Stimulated activated naive B cell treated with anti-CD40 and anti-IgM and Interleukin-4, amounts not matched to agents 10 μg/mL and 1 μg/mL and 100 μg/mL, for 72 hours (primary cell): ENCODE results near the gene CPM.

ENCODE experiments used
- ATAC-seq, 2 donors: fragments of 150-1000 bp; cut with Tn5 transposase; replicated peaks; 2 replicates each; pipeline ENCODE4 v1.10.0; 2021; ENCODE audit warnings: moderate library complexity in 1 of 2
- DNase-seq: peaks from one replicate; pipeline ENCODE4 v3.0.0; 2021
- H3K27ac Mint-ChIP-seq: one replicate; pipeline ENCODE4 v1.8.0; 2022; ENCODE audit warnings: mild to moderate bottlenecking, mixed read lengths
- H3K27me3 Mint-ChIP-seq, 2 donors: one replicate each; pipeline ENCODE4 v1.8.0; 2022; ENCODE audit warnings: mixed read lengths in 2 of 2
- H3K36me3 Mint-ChIP-seq, 2 donors: one replicate each; pipeline ENCODE4 v1.8.0; 2022; ENCODE audit warnings: mixed read lengths in 2 of 2, mild to moderate bottlenecking in 1 of 2
- H3K4me1 Mint-ChIP-seq, 2 donors: one replicate each; pipeline ENCODE4 v1.8.0; 2022; ENCODE audit warnings: mixed read lengths in 2 of 2, mild to moderate bottlenecking in 1 of 2
- H3K4me3 Mint-ChIP-seq, 2 donors: one replicate each; pipeline ENCODE4 v1.8.0; 2022; ENCODE audit warnings: mild to moderate bottlenecking in 2 of 2, mixed read lengths in 2 of 2, moderate library complexity in 1 of 2
- H3K9me3 Mint-ChIP-seq, 2 donors: one replicate each; pipeline ENCODE4 v1.8.0; 2022; ENCODE audit warnings: mixed read lengths in 2 of 2, mild to moderate bottlenecking in 1 of 2

Gene CPM

DNA sequence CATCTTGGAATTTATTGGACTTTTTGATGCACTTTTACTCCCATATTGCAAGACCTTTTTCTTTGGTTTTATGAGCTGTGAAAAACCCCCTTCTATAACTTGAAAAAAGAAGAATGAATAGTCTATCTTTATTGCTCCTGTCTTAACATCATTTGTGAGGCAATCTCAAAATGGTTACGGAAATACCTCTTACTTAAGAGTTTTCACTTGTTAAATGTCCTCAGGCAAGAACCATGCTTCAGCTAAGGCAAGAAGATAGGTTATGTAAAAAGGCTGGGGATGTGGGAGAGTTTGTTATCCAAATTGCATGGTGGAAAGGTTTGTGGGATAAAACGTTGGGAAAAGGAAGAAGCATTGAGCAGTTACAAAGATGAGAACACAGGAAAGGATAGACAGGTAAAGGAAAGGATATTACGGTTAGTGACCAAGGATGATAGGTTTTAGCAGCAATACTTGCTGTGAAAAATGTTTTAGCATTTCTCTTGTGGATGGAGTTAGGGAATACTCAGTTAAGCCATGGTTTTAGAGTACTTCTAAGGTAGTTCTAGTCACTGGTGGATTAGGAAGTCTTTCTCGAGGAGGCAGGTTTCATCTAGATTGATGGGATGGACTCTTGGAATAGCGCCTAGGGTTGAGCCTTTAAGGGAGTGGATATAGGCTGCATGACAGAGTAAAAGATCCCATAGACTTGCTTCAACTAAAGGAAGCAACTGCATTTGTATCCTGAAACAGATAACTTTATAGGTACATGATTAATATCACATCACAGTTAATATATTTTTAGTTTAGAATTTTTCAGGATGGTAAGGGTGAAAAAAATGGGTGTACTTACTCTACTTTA lies 94.7 kb downstream of the CPM start:
- H3K9me3 Mint-ChIP-seq: no peaks in the 10 kb centered on the region
- no peak overlapping the region for H3K27ac Mint-ChIP-seq
- H3K27me3 Mint-ChIP-seq: no peaks in the 10 kb centered on the region
- H3K4me1 Mint-ChIP-seq: peaks cover 4 to 7% of the 10 kb centered on the region in 2 donors
- no peak overlapping the region for H3K4me3 Mint-ChIP-seq
- peaks cover 14 to 43% of the 10 kb centered on the region in 2 donors for H3K36me3 Mint-ChIP-seq
- ATAC-seq (no peak), DNase-seq (no peak)

DNA sequence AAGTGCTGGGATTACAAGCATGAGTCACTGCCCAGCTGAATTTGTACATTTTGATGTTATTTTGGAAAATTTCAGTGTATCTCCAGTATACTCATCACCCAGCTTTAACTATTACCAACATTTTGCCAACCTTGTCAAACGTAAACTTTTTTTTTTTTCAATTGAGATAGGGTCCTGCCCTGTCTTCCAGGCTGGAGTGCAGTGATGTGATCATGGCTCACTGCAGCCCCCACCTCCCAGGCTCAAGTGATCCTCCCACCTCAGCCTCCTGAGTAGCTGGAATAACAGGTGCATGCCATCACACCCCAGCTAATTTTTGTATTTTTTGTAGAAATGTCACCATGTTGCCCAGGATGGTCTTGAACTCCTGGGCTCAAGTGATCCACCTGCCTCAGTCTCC lies 95.8 kb downstream of the CPM start:
- ATAC-seq: no peak
- DNase-seq: no peak
- H3K27ac Mint-ChIP-seq: no peak overlapping the region
- H3K4me3 Mint-ChIP-seq: no peak overlapping the region
- peaks cover 13 to 38% of the 10 kb centered on the region in 2 donors for H3K36me3 Mint-ChIP-seq
- peaks cover 4 to 7% of the 10 kb centered on the region in 2 donors for H3K4me1 Mint-ChIP-seq
- no peaks in the 10 kb centered on the region for H3K9me3 Mint-ChIP-seq
- H3K27me3 Mint-ChIP-seq: no peaks in the 10 kb centered on the region

DNA sequence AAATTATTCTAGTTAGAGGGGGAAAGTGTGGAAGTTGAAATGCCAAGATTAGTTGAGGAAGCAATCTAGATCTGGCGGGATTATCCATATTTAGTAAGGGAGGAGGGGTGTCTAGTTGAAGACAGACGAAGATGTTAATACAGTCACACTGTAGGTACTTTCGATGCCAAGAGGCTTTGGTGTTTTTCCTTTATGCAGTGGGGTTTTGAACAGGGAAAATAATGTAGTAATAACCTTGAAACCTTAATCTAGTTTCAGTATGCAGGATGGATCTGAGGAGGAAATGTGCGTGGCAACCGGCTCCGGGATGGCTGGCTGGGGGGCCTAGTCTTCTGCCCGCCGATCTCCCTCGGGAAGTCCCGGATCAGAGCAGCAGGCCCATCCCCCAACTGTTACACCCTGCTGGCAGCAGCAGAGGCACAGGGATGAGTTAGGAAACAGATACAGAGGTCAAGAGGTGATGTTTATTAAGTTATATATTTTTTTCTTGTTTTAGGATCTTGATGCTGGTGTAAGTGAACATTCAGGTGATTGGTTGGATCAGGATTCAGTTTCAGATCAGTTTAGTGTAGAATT lies 97.5 kb downstream of the CPM start:
- peaks cover 4 to 13% of the 10 kb centered on the region in 2 donors for H3K4me1 Mint-ChIP-seq
- no peaks in the 10 kb centered on the region for H3K27me3 Mint-ChIP-seq
- ATAC-seq (no peak), DNase-seq (no peak)
- H3K4me3 Mint-ChIP-seq: no peak overlapping the region
- peaks cover 23 to 37% of the 10 kb centered on the region in 2 donors for H3K36me3 Mint-ChIP-seq
- H3K27ac Mint-ChIP-seq: no peak overlapping the region
- H3K9me3 Mint-ChIP-seq: no peaks in the 10 kb centered on the region

DNA sequence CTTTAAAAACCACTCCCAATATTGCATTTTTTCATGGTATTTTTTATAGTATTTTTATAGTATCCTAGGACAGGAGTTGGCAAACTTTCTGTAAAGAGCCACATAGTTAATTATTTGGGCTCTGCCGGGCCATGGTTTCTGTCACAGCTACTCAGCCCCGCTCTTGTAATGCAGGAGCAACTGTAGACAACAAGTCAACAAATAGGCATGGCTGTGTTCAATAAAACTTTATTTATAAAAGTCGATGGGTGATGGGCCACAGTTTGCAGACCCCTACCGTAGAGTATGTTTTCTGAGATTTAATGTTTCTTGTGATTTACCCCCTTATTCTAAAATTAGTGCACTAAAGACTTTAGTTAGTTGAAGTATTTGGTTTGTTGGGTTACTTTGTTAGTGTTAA lies 99.5 kb downstream of the CPM start:
- no peaks in the 10 kb centered on the region for H3K27me3 Mint-ChIP-seq
- peaks cover 23 to 37% of the 10 kb centered on the region in 2 donors for H3K36me3 Mint-ChIP-seq
- ATAC-seq: no peak
- H3K27ac Mint-ChIP-seq: no peak overlapping the region
- peaks cover 8 to 18% of the 10 kb centered on the region in 2 donors for H3K4me1 Mint-ChIP-seq
- no peaks in the 10 kb centered on the region for H3K9me3 Mint-ChIP-seq
- no peak for DNase-seq
- no peak overlapping the region for H3K4me3 Mint-ChIP-seq

DNA sequence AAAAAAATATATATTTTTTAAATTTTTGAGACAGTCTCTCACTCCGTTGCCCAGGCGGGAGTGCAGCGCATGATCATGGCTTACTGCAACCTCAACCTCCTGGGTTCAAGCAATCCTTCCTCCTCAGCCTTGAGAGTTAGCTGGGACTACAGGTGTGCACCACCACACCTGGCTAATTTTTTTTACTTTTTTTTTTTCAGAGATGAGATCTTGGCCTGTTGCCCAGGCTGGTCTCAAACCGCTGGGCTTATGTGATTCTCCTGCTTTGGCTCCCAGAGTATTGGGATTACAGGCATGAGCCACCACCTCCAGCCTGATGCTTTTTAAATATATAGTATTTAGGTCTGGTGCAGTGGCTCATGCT lies 100.5 kb downstream of the CPM start:
- no peak for DNase-seq
- H3K27me3 Mint-ChIP-seq: no peaks in the 10 kb centered on the region
- ATAC-seq: no peak
- no peak overlapping the region for H3K4me3 Mint-ChIP-seq
- H3K9me3 Mint-ChIP-seq: no peaks in the 10 kb centered on the region
- H3K4me1 Mint-ChIP-seq: peaks cover 8 to 18% of the 10 kb centered on the region in 2 donors
- H3K36me3 Mint-ChIP-seq: peaks cover 23 to 32% of the 10 kb centered on the region in 2 donors
- no peak overlapping the region for H3K27ac Mint-ChIP-seq

DNA sequence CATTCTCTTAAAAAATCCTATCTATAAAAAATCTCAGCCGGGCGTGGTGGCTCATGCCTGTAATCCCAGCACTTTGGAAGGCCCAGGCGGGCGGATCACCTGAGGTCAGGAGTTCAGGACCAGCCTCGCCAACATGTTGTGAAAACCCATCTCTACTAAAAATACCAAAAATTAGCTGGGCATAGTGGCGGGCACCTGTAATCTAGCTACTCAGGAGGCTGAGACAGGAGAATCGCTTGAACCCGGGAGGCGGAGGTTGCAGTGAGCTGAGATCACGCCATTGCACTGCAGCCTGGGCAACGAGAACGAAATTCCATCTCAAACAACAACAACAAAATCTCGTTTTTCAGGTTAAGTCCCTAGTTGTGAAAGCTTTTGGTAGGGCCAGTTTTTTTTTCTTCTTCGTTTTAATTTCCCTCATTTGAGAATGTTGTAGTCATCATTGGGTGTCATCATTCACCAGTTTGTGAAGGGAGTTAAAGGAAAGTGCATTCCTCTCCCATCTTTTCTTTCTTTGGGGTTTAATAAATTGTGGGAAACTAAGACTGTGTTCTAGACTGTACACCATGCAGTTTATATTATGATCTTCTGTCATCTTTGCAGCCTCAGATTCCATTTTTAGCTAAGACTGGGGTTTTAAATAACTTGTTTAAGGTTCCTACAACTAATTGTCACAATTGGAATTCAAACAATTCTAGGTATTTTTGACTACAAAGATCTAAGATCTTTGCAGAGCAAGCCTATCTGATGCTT lies 101.0 kb downstream of the CPM start:
- ATAC-seq: no peak
- Mint-ChIP-seq H3K9me3 (no peaks in the 10 kb centered on the region), H3K4me3 (no peak overlapping the region), H3K27me3 (no peaks in the 10 kb centered on the region), H3K4me1 (peaks cover 8 to 18% of the 10 kb centered on the region in 2 donors), H3K36me3 (peaks cover 22 to 32% of the 10 kb centered on the region in 2 donors), H3K27ac (no peak overlapping the region)
- no peak for DNase-seq

DNA sequence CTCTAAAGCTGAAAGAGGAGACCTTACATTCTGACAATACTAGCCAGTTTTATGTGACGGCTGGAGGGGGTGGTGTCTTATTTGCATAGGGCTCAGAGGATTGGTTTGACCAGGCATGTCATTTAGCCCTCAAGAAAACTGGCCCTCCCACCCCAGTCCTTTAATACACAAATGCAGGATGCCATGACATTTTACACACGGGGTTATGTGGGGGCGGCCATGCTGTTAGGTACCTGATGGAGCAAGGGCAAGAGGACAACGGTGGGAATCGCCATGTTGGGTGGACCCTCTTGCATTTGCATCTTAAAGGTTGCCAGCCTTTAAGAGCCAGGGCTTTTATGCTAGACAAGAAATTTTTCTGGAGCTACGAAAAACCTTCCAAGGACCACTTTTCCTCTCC lies 101.7 kb downstream of the CPM start:
- H3K4me3 Mint-ChIP-seq: no peak overlapping the region

DNA sequence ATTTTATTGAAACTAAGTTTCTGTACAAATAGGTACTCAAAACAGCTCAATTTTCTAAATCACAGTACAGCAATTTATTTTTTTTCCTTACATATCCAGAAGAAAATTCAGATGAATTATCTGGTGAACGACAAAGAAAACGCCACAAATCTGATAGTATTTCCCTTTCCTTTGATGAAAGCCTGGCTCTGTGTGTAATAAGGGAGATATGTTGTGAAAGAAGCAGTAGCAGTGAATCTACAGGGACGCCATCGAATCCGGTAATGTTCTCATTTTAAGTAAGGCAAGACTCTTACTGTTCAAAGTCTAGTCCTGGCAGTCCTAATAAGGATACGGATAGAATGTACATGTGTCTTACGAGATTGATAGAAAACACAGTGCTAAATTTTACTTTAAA lies 104.3 kb downstream of the CPM start:
- no peak for ATAC-seq
- no peak for DNase-seq
- Mint-ChIP-seq H3K9me3 (no peaks in the 10 kb centered on the region), H3K27me3 (no peaks in the 10 kb centered on the region), H3K27ac (no peak overlapping the region), H3K36me3 (peaks cover 23 to 37% of the 10 kb centered on the region in 2 donors), H3K4me3 (no peak overlapping the region), H3K4me1 (peaks cover 5 to 14% of the 10 kb centered on the region in 2 donors)

More for the DNA sequence above, 101.7 kb downstream of the CPM start:
- ATAC-seq (no peak), DNase-seq (no peak)
- Mint-ChIP-seq H3K27me3 (no peaks in the 10 kb centered on the region), H3K9me3 (no peaks in the 10 kb centered on the region), H3K27ac (no peak overlapping the region), H3K4me1 (peaks cover 8 to 18% of the 10 kb centered on the region in 2 donors), H3K36me3 (peaks cover 22 to 29% of the 10 kb centered on the region in 2 donors)

DNA sequence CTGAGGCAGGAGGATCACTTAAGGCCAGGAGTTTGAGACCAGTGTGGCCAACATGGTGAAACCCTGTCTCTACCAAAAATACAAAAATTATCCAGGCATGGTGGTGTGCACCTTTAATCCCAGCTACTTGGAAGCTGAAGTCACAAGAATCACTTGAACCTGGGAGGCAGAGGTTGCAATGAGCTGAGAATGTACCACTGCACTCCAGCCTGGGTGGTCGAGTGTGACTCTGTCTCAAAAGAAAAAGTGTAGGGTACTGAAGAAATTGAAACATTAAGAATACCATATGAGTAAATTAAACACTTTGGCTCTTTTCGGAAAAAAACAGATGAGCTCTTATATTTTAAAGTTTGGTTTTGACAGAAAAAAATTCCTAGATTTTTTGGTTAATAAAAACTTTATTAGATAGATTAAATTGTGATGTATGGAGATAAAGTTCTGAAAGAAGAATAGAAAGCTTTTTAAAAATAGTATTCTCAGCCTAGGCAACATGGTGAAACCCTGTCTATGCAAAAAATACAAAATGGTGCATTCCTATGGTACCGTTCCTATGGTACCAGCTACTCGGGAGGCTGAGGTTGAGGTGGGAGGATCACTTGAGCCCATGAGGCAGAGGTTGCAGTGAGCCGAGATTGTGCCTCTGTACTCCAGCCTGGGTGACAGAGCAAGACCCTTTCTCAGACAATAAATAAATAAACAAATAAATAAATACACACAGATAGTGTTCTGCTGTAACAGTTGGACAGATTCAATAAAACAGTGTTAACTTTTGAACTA lies 104.9 kb downstream of the CPM start:
- ATAC-seq (no peak), DNase-seq (no peak)
- Mint-ChIP-seq H3K27me3 (no peaks in the 10 kb centered on the region), H3K36me3 (peaks cover 28 to 42% of the 10 kb centered on the region in 2 donors), H3K27ac (no peak overlapping the region), H3K9me3 (no peaks in the 10 kb centered on the region), H3K4me1 (peaks cover 6 to 20% of the 10 kb centered on the region in 2 donors), H3K4me3 (no peak overlapping the region)

DNA sequence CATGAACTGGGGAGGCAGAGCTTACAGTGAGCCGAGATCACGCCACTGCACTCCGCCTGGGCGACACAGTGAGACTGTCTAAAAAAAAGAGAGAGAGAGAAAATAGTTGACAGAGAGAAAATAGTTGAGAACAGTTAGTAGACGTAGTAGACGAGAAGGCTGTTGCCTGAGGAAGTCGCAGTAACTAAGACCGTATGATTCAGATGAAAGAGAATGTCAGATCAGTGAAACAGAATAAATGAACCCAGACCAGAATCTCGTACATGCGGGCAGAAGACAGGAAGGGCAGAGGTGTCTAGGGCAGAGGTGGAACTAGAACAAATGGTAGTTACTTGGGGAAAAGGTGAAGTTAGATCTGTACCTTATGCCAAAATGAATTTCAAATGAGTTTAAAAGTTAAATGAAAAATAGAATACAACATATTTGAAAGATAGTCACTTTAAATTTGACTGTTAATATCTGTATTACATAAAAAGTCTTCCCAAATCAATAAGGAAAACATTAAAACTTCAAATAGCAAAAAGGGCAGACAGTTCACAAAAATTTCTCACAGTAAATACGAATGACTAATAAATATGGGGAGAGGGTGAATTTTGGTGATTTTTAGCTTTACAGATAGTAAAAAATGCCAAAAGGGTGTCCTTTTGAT lies 107.3 kb downstream of the CPM start:
- Mint-ChIP-seq H3K36me3 (peaks cover 23 to 39% of the 10 kb centered on the region in 2 donors), H3K4me1 (peaks cover 10 to 20% of the 10 kb centered on the region in 2 donors), H3K27ac (peak overlapping the region; percentile 43), H3K9me3 (no peaks in the 10 kb centered on the region), H3K4me3 (no peak overlapping the region), H3K27me3 (no peaks in the 10 kb centered on the region)
- DNase-seq: no peak
- no peak for ATAC-seq

DNA sequence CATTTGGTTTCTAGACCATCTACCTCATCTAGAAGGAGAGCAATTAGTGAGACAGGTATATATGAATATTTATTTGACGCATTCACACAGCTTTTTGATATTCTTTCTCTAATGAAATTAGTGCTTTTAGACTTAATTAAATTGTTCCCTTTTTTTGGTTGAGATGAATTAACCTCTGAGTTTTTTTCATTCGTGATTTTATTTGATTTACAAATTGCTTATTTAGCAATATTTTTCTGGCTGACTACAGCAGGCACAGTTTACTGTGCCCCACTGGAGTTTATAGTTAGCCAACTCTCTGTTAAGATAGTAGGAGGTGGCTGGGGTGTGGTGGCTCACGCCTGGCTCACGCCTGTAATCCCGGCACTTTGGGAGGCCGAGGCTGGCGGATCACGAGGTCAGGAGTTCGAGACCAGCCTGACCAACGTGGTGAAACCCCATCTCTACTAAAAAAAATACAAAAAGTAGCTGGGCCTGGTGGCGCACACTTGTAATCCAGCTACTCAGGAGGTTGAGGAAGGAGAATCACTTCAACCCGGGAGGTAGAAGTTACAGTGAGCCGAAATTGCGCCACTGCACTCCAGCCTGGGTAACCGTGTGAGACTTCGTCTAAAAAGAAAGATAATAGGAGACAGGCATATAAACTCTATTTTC lies 108.2 kb downstream of the CPM start:
- peaks cover 18 to 33% of the 10 kb centered on the region in 2 donors for H3K36me3 Mint-ChIP-seq
- H3K4me1 Mint-ChIP-seq: peaks cover 5 to 14% of the 10 kb centered on the region in 2 donors
- ATAC-seq: no peak
- DNase-seq: no peak
- no peaks in the 10 kb centered on the region for H3K9me3 Mint-ChIP-seq
- no peaks in the 10 kb centered on the region for H3K27me3 Mint-ChIP-seq
- H3K4me3 Mint-ChIP-seq: no peak overlapping the region
- H3K27ac Mint-ChIP-seq: peak overlapping the region; percentile 20

DNA sequence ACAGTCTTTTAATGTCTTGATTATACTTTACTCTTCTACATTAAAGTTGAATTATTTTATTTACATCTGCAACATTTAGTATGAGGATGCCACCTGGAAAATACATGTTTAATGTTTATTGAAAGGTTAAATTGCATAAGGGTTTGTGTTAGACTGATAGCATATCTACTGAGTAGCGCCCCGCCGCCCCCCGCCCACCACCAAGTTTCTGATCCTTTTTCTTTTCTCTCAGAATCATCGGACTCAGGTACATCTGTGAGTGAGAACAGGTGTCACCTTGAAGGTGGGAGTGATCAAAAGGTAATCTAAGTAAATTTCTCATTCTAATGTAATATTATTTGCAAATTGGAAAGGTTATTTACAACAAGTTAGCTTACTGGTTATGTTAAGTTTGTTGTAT lies 108.8 kb downstream of the CPM start:
- ATAC-seq (no peak), DNase-seq (no peak)
- peaks cover 21 to 37% of the 10 kb centered on the region in 2 donors for H3K36me3 Mint-ChIP-seq
- H3K4me1 Mint-ChIP-seq: peaks cover 5 to 14% of the 10 kb centered on the region in 2 donors
- H3K27ac Mint-ChIP-seq: no peak overlapping the region
- H3K9me3 Mint-ChIP-seq: no peaks in the 10 kb centered on the region
- H3K27me3 Mint-ChIP-seq: no peaks in the 10 kb centered on the region
- H3K4me3 Mint-ChIP-seq: no peak overlapping the region

DNA sequence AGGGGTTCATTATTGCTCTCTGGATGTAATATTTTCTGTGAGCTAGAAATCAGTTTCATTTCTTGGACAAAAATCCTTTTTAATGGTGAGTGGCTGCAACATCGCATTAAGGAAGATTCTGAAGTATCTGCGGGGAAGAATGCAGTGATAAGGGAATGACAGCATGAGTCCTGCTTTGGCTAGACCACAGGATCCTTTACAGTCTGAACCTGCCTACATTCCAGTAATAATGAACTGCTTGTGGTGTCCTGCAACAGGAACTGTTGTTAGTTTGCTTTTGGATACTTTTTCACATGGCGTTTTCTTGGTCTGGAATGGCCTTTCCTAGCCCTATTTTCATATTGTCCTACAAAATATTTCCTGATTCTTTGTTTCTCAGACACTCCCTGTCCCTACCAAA lies 109.3 kb downstream of the CPM start:
- Mint-ChIP-seq H3K36me3 (peaks cover 23 to 39% of the 10 kb centered on the region in 2 donors), H3K27ac (no peak overlapping the region)

More for the DNA sequence above, 109.3 kb downstream of the CPM start:
- H3K4me1 Mint-ChIP-seq: peaks cover 5 to 14% of the 10 kb centered on the region in 2 donors
- no peaks in the 10 kb centered on the region for H3K27me3 Mint-ChIP-seq
- H3K4me3 Mint-ChIP-seq: no peak overlapping the region
- H3K9me3 Mint-ChIP-seq: no peaks in the 10 kb centered on the region
- ATAC-seq: no peak
- DNase-seq: no peak
